ENCODE data around the gene IRAG1.

The IRAG1 gene

GRCh38 chr11:10666556-10667520 is 26.7 kb downstream of the IRAG1 start:
- DNase-seq, result no peak

GRCh38 chr11:10664496-10664895 is 29.1 kb downstream of the IRAG1 start:
- DNase-seq, result no peak

- no peak for DNase-seq
Measured at GRCh38 chr11:10663990-10664389, 29.6 kb downstream of the IRAG1 start.

- no peak for DNase-seq
Measured at GRCh38 chr11:10663365-10663764, 30.2 kb downstream of the IRAG1 start.

GRCh38 chr11:10660323-10660722 is 33.2 kb downstream of the IRAG1 start:
- DNase-seq, result no peak

- DNase-seq, result no peak
Measured at GRCh38 chr11:10659339-10660216, 34.0 kb downstream of the IRAG1 start.

- no peak for DNase-seq
Measured at GRCh38 chr11:10658621-10659338, 34.8 kb downstream of the IRAG1 start.

GRCh38 chr11:10657308-10658271 is 36.0 kb downstream of the IRAG1 start:
- no peak for DNase-seq

GRCh38 chr11:10655943-10656576 is 37.5 kb downstream of the IRAG1 start:
- no peak for DNase-seq

- no peak for DNase-seq
Measured at GRCh38 chr11:10655227-10655626, 38.3 kb downstream of the IRAG1 start.

GRCh38 chr11:10654811-10655150 is 38.8 kb downstream of the IRAG1 start:
- no peak for DNase-seq

- DNase-seq, result peak; percentile 65
Measured at GRCh38 chr11:10653946-10654810, 39.4 kb downstream of the IRAG1 start.

- no peak for DNase-seq
Measured at GRCh38 chr11:10653261-10653660, 40.3 kb downstream of the IRAG1 start.

GRCh38 chr11:10651656-10652361 is 41.7 kb downstream of the IRAG1 start:
- no peak for DNase-seq

- no peak for DNase-seq
Measured at GRCh38 chr11:10650630-10651029, 42.9 kb downstream of the IRAG1 start.

GRCh38 chr11:10650166-10650565 is 43.4 kb downstream of the IRAG1 start:
- no peak for DNase-seq

GRCh38 chr11:10648871-10649270 is 44.7 kb downstream of the IRAG1 start:
- no peak for DNase-seq

- no peak for DNase-seq
Measured at GRCh38 chr11:10646681-10647355, 46.7 kb downstream of the IRAG1 start.

GRCh38 chr11:10646005-10646404 is 47.5 kb downstream of the IRAG1 start:
- DNase-seq, result no peak
